PC-9 (cell line): ENCODE measurements around the gene BOD1. TPM values are rescaled to one million over a fixed set of nuclear protein-coding genes. Genes with fewer than 3 reads are reported as not detected.

ENCODE experiments used
- BruUV-seq: library from RNA; stranded (reverse); fragments of 400-500 nt; replicated peaks from 2 replicates; lab custom pipeline; 2021; lab: Mats Ljungman, UMichigan
- CTCF ChIA-PET: fragments of 300-600 bp; sonication (Branson Sonifier 250); formaldehyde crosslinking; loops from one replicate; lab custom pipeline; 2022; ENCODE audit warnings: antibody characterized with exemption; lab: Charles Lee
- POLR2A ChIA-PET: fragments of 300-600 bp; sonication (Branson Sonifier 250); formaldehyde crosslinking; loops from one replicate; lab custom pipeline; 2022; ENCODE audit warnings: antibody characterized with exemption; ENCODE audit not compliant: unreplicated experiment; lab: Charles Lee
- DNase-seq, 2 experiments: peaks; one replicate each; pipeline versions ENCODE4 v3.0.0 to v3.0.0-alpha.2; 2015 to 2022; ENCODE audit warnings: mixed read lengths in 1 of 2
- H2AFZ ChIP-seq: fragments of 200-600 bp; sonication (generic); 2 replicates; pipeline ENCODE4 v1.8.1; 2017; ENCODE audit warnings: antibody characterized with exemption
- H3F3A ChIP-seq: fragments of 200-600 bp; sonication (generic); 2 replicates; pipeline ENCODE4 v1.8.1; 2017; ENCODE audit warnings: antibody characterized with exemption, mild to moderate bottlenecking, low read depth; ENCODE audit not compliant: insufficient read depth
- H3K27ac ChIP-seq: fragments of 200-600 bp; sonication (generic); 2 replicates; pipeline ENCODE4 v1.6.1; 2016; ENCODE audit warnings: mixed run types
- H3K27me3 ChIP-seq: fragments of 200-600 bp; sonication (generic); 2 replicates; pipeline ENCODE4 v1.6.1; 2016; ENCODE audit warnings: low read depth, mixed run types; ENCODE audit not compliant: insufficient read depth
- H3K36me3 ChIP-seq: fragments of 200-600 bp; sonication (generic); 2 replicates; pipeline ENCODE4 v1.6.1; 2016; ENCODE audit warnings: low read depth, mixed run types
- H3K4me1 ChIP-seq: fragments of 200-600 bp; sonication (generic); replicated peaks from 2 replicates; pipeline ENCODE4 v1.6.1; 2016; ENCODE audit warnings: mixed run types; ENCODE audit not compliant: insufficient read depth
- H3K4me2 ChIP-seq: fragments of 200-600 bp; sonication (generic); 2 replicates; pipeline ENCODE4 v1.6.1; 2017; ENCODE audit warnings: mixed run types
- H3K4me3 ChIP-seq: fragments of 200-600 bp; sonication (generic); 2 replicates; pipeline ENCODE4 v1.6.1; 2016; ENCODE audit warnings: mixed run types
- H3K79me2 ChIP-seq: fragments of 200-600 bp; sonication (generic); 2 replicates; pipeline ENCODE4 v1.6.1; 2017; ENCODE audit warnings: low read depth, mixed run types
- H3K9me2 ChIP-seq: fragments of 200-600 bp; sonication (generic); 2 replicates; pipeline ENCODE4 v1.8.1; 2017; ENCODE audit warnings: mild to moderate bottlenecking; ENCODE audit not compliant: insufficient read depth
- H3K9me3 ChIP-seq: fragments of 200-600 bp; sonication (generic); 2 replicates; pipeline ENCODE4 v1.8.1; 2016; ENCODE audit warnings: low read depth; ENCODE audit not compliant: insufficient read depth
- H4K20me1 ChIP-seq: fragments of 200-600 bp; sonication (generic); 2 replicates; pipeline ENCODE4 v1.8.1; 2017; ENCODE audit not compliant: insufficient read depth
- CTCF ChIP-seq: fragments of 200-600 bp; sonication (generic); conservative IDR thresholded peaks from 2 replicates; pipeline ENCODE4 v1.6.1; 2017; ENCODE audit warnings: mixed run types, antibody characterized with exemption, mild to moderate bottlenecking, moderate library complexity
- EZH2 ChIP-seq: fragments of 200-600 bp; sonication (generic); IDR thresholded peaks from 2 replicates; pipeline ENCODE4 v1.8.0; 2017; ENCODE audit warnings: antibody characterized with exemption, low read depth
- intact Hi-C: fragments of 100-400 bp; cut with micrococcal nuclease; formaldehyde crosslinking; loops from one replicate; pipeline ENCODE4 v1.10.0; 2022; ENCODE audit not compliant: unreplicated experiment
- total RNA-seq: library from RNA; stranded (reverse); gene quantifications from 2 replicates; pipeline ENCODE4 v1.2.3, GENCODE V29; 2021

The BOD1 gene
- total RNA-seq, 1 experiment from 2014 or later, result 73.2 TPM

DNA sequence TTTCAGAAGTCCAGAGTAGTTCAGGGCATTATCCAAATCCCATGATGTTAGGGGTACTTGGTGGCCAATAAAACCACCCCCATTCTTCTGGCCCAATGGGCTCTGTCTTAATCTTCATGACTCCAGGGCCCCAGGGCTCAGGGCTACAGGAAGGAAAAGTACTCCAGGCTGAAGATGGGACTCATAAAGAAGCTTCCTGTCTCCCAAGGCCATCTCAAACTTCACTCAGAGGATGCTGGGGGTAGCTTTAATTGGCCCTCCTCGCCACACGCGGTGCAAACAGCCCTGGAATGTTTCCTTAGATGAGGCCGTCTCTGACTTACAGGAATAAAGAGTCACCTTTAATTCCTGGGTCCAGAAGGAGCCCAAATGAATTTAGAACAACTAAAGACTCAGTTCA is 52.3 kb downstream of the BOD1 start:
- ChIA-PET CTCF (no interaction called here), POLR2A (no interaction called here)
- Histone ChIP-seq H3K4me3 (no peak overlapping the region), H4K20me1 (no peaks in the 10 kb centered on the region), H3K4me1 (no peaks in the 10 kb centered on the region), H3K36me3 (no peaks in the 10 kb centered on the region), H3K79me2 (no peaks in the 10 kb centered on the region), H3K4me2 (no peak overlapping the region), H3K27ac (no peak overlapping the region), H3F3A (no peaks in the 10 kb centered on the region), H3K27me3 (no peaks in the 10 kb centered on the region), H3K9me2 (no peaks in the 10 kb centered on the region), H3K9me3 (peaks cover 17% of the 10 kb centered on the region; the same call in 1 of the 2 replicates), H2AFZ (no peak overlapping the region)
- intact Hi-C loops, result no loop called here
- BruUV-seq, result no TSS peak
- TF ChIP-seq CTCF (no peak), EZH2 (no peak)
- no peak for DNase-seq

- Histone ChIP-seq H3K36me3 (no peaks in the 10 kb centered on the region), H3F3A (no peaks in the 10 kb centered on the region), H3K4me1 (no peaks in the 10 kb centered on the region), H3K79me2 (no peaks in the 10 kb centered on the region), H3K4me3 (no peak overlapping the region), H4K20me1 (no peaks in the 10 kb centered on the region), H3K4me2 (no peak overlapping the region), H3K27me3 (no peaks in the 10 kb centered on the region), H3K27ac (no peak overlapping the region), H2AFZ (no peak overlapping the region), H3K9me2 (no peaks in the 10 kb centered on the region), H3K9me3 (peaks cover 12% of the 10 kb centered on the region)
- TF ChIP-seq EZH2, result no peak
- TF ChIP-seq CTCF, result no peak
- no peak for DNase-seq
- CTCF ChIA-PET, result no interaction called here
- POLR2A ChIA-PET, result no interaction called here
- intact Hi-C loops, result no loop called here
- no TSS peak for BruUV-seq
Observed at GRCh38 chr5:173563246-173563645, 53.2 kb downstream of the BOD1 start.

DNA sequence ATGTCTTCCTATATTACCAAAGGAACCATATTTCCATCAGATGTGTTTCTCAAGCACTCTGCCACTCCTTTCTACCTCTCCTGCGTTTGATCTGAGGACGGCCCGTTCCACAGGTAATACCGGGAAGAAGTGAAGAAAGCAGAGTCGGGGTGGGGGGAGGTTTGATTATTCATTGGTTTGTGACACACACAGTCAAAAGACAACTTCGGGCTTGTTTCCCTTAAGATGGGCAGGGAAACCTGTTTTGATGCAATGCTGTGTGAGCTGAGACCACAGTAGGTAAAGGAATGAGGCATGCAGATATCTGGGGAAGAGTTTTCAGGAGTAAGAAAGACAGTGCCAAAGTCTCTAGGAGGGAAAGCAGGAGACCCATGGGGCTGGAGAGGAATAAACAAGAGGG is 54.0 kb downstream of the BOD1 start:
- H3K27ac ChIP-seq, result no peak overlapping the region
- H2AFZ ChIP-seq, result no peak overlapping the region
- H3K4me2 ChIP-seq, result no peak overlapping the region
- H3K4me1 ChIP-seq, result no peaks in the 10 kb centered on the region
- no peak for TF ChIP-seq EZH2
- TF ChIP-seq CTCF, result no peak
- H3K9me3 ChIP-seq, result peaks cover 12% of the 10 kb centered on the region
- H3K9me2 ChIP-seq, result no peaks in the 10 kb centered on the region
- ChIA-PET POLR2A (no interaction called here), CTCF (no interaction called here)
- no peak for DNase-seq
- no peaks in the 10 kb centered on the region for H3F3A ChIP-seq
- no peaks in the 10 kb centered on the region for H4K20me1 ChIP-seq
- H3K79me2 ChIP-seq, result no peaks in the 10 kb centered on the region
- no peaks in the 10 kb centered on the region for H3K27me3 ChIP-seq
- H3K36me3 ChIP-seq, result no peaks in the 10 kb centered on the region
- BruUV-seq, result no TSS peak
- intact Hi-C loops, result no loop called here
- H3K4me3 ChIP-seq, result no peak overlapping the region
